ENCODE data around the gene ANXA10. TPM values are rescaled to one million over a fixed set of nuclear protein-coding genes. Genes with fewer than 3 reads are reported as not detected.
"Not testable (repeated sequence)": the region's sequence is repeated elsewhere in the genome, so short reads cannot be mapped to it uniquely, and the experiment has no call there.

ANXA10 gene
- total RNA-seq, 1 experiment from 2014 or later = not detected

DNA sequence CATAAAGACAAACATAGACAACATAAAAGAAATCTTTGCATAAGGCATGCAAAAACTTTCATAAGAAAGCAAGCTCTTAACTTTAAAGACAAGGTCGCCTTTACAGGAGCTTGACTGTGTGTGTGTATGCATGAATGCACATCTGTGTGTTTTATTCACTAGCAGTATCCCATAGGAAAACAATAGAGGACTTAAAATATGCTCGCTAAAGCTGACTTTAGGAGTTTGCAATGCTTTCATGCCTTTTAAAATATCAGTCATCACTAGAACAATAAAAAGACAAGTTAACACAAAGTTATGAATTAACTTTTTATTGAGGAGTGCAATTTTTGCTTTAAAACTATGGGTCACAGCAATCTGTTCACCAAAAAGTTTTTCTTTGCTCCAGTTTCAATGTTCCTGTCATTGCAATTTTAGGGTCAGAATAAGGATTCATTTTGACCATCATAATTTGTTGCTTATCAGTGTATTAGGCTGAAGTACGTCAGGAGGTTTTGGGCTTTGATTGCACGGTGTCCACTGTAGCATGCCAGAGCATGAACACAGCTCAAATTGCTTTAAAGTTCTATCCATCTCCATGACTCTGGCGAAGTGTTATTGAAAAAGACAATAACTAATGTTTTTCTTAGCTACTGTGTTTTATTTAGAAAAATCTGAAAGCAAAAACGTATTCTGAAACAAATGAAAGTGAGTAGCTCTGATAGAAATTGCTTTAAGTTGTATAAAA, 36.9 kb downstream of the ANXA10 start:
- Mint-ChIP-seq H3K27ac (ENCODE audit: low read depth, unreplicated experiment) (no peak overlapping the region), H3K4me1 (ENCODE audit: insufficient read depth, unreplicated experiment) (peaks cover 9% of the 10 kb centered on the region), H3K27me3 (ENCODE audit: insufficient read depth, unreplicated experiment) (no peaks in the 10 kb centered on the region), H3K4me3 (ENCODE audit: unreplicated experiment) (no peak overlapping the region), H3K36me3 (ENCODE audit: insufficient read depth, unreplicated experiment) (no peaks in the 10 kb centered on the region), H3K9me3 (ENCODE audit: unreplicated experiment) (no peaks in the 10 kb centered on the region)
- BruUV-seq (replicated peaks) = no TSS peak
- TF ChIP-seq CTCF (IDR thresholded peaks at IDR 0.05; ENCODE audit: unreplicated experiment) = no peak
- ChIA-PET CTCF (interaction anchor here (1.2 to 4.4 kb wide), 2 partner anchors 14 to 25 kb away, joined by 7 to 23 read pairs; no protein-coding TSS in a partner anchor), POLR2A (no interaction called here)
- intact Hi-C loops (cut with micrococcal nuclease) = no loop called here
- DNase-seq (ENCODE audit: unreplicated experiment) = no peak

DNA sequence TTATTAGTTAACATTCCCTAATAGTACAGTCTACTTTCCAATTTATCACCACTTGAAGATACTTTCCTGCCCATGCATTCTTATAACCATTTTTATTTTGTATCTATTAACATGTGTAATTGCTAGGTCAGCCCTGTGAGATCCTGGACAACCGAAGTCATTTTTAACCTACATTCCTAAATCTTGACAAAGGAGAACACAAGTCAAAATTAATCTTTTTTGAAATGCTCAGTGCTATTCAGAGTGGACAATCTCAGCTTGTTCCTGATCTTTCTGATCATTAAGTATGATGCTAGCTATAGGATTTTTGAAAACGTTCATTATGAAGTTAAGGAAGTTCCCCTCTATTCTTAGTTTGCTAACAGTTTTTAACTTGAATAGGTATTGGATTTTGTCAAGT, 37.5 kb downstream of the ANXA10 start:
- Mint-ChIP-seq H3K9me3 (ENCODE audit: unreplicated experiment) (no peaks in the 10 kb centered on the region), H3K4me3 (ENCODE audit: unreplicated experiment) (no peak overlapping the region), H3K27ac (ENCODE audit: low read depth, unreplicated experiment) (no peak overlapping the region), H3K27me3 (ENCODE audit: insufficient read depth, unreplicated experiment) (no peaks in the 10 kb centered on the region), H3K4me1 (ENCODE audit: insufficient read depth, unreplicated experiment) (peaks cover 3% of the 10 kb centered on the region), H3K36me3 (ENCODE audit: insufficient read depth, unreplicated experiment) (no peaks in the 10 kb centered on the region)
- POLR2A ChIA-PET = no interaction called here
- no TSS peak for BruUV-seq (replicated peaks)
- intact Hi-C loops (cut with micrococcal nuclease) = no loop called here
- CTCF ChIA-PET = interaction anchor here (4.4 kb wide), 1 partner anchor 24 kb away, joined by 23 read pairs; no protein-coding TSS in a partner anchor
- no peak for TF ChIP-seq CTCF (IDR thresholded peaks at IDR 0.05; ENCODE audit: unreplicated experiment)
- no peak for DNase-seq (ENCODE audit: unreplicated experiment)

- no TSS peak for BruUV-seq (replicated peaks)
- Mint-ChIP-seq H3K27me3 (ENCODE audit: insufficient read depth, unreplicated experiment) (no peaks in the 10 kb centered on the region), H3K9me3 (ENCODE audit: unreplicated experiment) (no peaks in the 10 kb centered on the region), H3K27ac (ENCODE audit: low read depth, unreplicated experiment) (no peak overlapping the region), H3K4me1 (ENCODE audit: insufficient read depth, unreplicated experiment) (no peaks in the 10 kb centered on the region), H3K4me3 (ENCODE audit: unreplicated experiment) (no peak overlapping the region), H3K36me3 (ENCODE audit: insufficient read depth, unreplicated experiment) (no peaks in the 10 kb centered on the region)
- POLR2A ChIA-PET = no interaction called here
- CTCF ChIA-PET = no interaction called here
- DNase-seq (ENCODE audit: unreplicated experiment) = no peak
- TF ChIP-seq CTCF (IDR thresholded peaks at IDR 0.05; ENCODE audit: unreplicated experiment) = no peak
- intact Hi-C loops (cut with micrococcal nuclease) = no loop called here
Measured at GRCh38 chr4:168131196-168131595, 38.9 kb downstream of the ANXA10 start.

DNA sequence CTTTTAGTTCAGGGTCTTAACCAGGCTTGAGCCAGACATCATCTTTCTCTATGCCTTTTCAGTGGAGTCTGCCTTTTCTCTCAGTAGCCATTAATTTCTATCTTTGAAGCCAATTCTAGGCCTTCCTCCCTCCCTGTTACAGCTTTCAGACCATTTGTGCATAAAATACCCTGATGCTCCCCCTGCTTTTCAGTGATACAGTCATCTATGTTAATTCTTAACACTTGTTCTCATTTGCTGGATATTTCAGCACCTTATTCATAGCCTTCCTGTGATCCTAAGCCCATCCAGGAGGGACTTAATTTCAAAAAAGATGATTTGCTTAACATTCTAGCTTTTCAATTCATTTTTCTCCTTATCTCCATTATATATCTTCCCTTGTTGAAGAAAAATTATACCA, 42.3 kb downstream of the ANXA10 start:
- Mint-ChIP-seq H3K4me1 (ENCODE audit: insufficient read depth, unreplicated experiment) (peaks cover 16% of the 10 kb centered on the region), H3K27ac (ENCODE audit: low read depth, unreplicated experiment) (no peak overlapping the region), H3K27me3 (ENCODE audit: insufficient read depth, unreplicated experiment) (no peaks in the 10 kb centered on the region), H3K36me3 (ENCODE audit: insufficient read depth, unreplicated experiment) (no peaks in the 10 kb centered on the region), H3K9me3 (ENCODE audit: unreplicated experiment) (no peaks in the 10 kb centered on the region), H3K4me3 (ENCODE audit: unreplicated experiment) (no peak overlapping the region)
- DNase-seq (ENCODE audit: unreplicated experiment) = no peak
- POLR2A ChIA-PET = no interaction called here
- CTCF ChIA-PET = interaction anchor here (0.6 kb wide), 1 partner anchor 322 kb away, joined by 3 read pairs; no protein-coding TSS in a partner anchor
- BruUV-seq (replicated peaks) = no TSS peak
- TF ChIP-seq CTCF (IDR thresholded peaks at IDR 0.05; ENCODE audit: unreplicated experiment) = no peak
- intact Hi-C loops (cut with micrococcal nuclease) = no loop called here

DNA sequence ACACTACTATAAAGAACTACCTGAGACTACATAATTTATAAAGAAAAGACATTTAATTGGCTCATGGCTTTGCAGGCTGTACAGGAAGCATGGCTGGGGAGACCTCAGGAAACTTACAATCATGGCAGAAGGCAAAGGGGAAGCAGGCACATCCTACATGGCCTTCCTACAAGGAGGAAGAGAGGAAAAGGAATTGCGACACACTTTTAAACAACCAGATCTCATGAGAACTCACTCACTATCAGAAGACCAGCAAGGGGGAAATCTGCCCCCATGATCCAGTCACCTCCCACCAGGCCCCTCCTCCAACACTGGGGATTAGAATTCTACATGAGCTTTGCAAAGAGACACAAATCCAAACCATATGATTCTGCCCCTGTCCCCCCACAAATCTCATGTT, 43.5 kb downstream of the ANXA10 start:
- H3K4me3 Mint-ChIP-seq (ENCODE audit: unreplicated experiment); intact Hi-C loops (cut with micrococcal nuclease); H3K36me3 Mint-ChIP-seq (ENCODE audit: insufficient read depth, unreplicated experiment); DNase-seq (ENCODE audit: unreplicated experiment); H3K27ac Mint-ChIP-seq (ENCODE audit: low read depth, unreplicated experiment); BruUV-seq (replicated peaks); H3K9me3 Mint-ChIP-seq (ENCODE audit: unreplicated experiment); H3K27me3 Mint-ChIP-seq (ENCODE audit: insufficient read depth, unreplicated experiment): not testable (repeated sequence)
- POLR2A ChIA-PET = interaction anchor here (0.6 kb wide), 1 partner anchor 11 kb away, joined by 3 read pairs; no protein-coding TSS in a partner anchor
- peaks cover 16% of the 10 kb centered on the region for H3K4me1 Mint-ChIP-seq (ENCODE audit: insufficient read depth, unreplicated experiment)
- CTCF ChIA-PET = interaction anchor here (0.6 kb wide), 1 partner anchor 89 kb away, joined by 4 read pairs; no protein-coding TSS in a partner anchor

GRCh38 chr4:168137695-168138094, 45.4 kb downstream of the ANXA10 start:
- intact Hi-C loops (cut with micrococcal nuclease); H3K9me3 Mint-ChIP-seq (ENCODE audit: unreplicated experiment); H3K36me3 Mint-ChIP-seq (ENCODE audit: insufficient read depth, unreplicated experiment); POLR2A ChIA-PET; DNase-seq (ENCODE audit: unreplicated experiment); H3K27me3 Mint-ChIP-seq (ENCODE audit: insufficient read depth, unreplicated experiment); H3K27ac Mint-ChIP-seq (ENCODE audit: low read depth, unreplicated experiment); BruUV-seq (replicated peaks); H3K4me3 Mint-ChIP-seq (ENCODE audit: unreplicated experiment): not testable (repeated sequence)
- H3K4me1 Mint-ChIP-seq (ENCODE audit: insufficient read depth, unreplicated experiment) = peaks cover 16% of the 10 kb centered on the region
- CTCF ChIA-PET = interaction anchor here (0.6 kb wide), 1 partner anchor 1984 kb away, joined by 3 read pairs; no protein-coding TSS in a partner anchor

Measured in MCF 10A (cell line).